Measurements from ENCODE around the gene CCDC27.

Gene CCDC27

GRCh38 chr1:3712573-3713535 lies 39.4 kb upstream of the CCDC27 start:
- in situ Hi-C loops (cut with HindIII; ENCODE audit: low sequenced_read_pairs): no loop called here
- TF ChIP-seq CTCF (IDR thresholded peaks at IDR 0.05; ENCODE audit: low read depth, low read length, missing control alignments): no peak

GRCh38 chr1:3713840-3714239 lies 38.4 kb upstream of the CCDC27 start:
- no peak for TF ChIP-seq CTCF (IDR thresholded peaks at IDR 0.05; ENCODE audit: low read depth, low read length, missing control alignments)
- DNase-seq (ENCODE audit: low read depth): no peak
- no peak overlapping the region for H3K4me3 ChIP-seq (ENCODE audit: low read depth, low read length)
- in situ Hi-C loops (cut with HindIII; ENCODE audit: low sequenced_read_pairs): no loop called here

More at GRCh38 chr1:3712573-3713535, 39.4 kb upstream of the CCDC27 start:
- no peak for DNase-seq (ENCODE audit: low read depth)
- H3K4me3 ChIP-seq (ENCODE audit: low read depth, low read length): no peak overlapping the region

- no peak for TF ChIP-seq CTCF (IDR thresholded peaks at IDR 0.05; ENCODE audit: low read depth, low read length, missing control alignments)
- no peak for DNase-seq (ENCODE audit: low read depth)
- in situ Hi-C loops (cut with HindIII; ENCODE audit: low sequenced_read_pairs): no loop called here
- H3K4me3 ChIP-seq (ENCODE audit: low read depth, low read length): no peak overlapping the region
Measured at GRCh38 chr1:3714284-3714741, 37.9 kb upstream of the CCDC27 start.

GRCh38 chr1:3714814-3715213 lies 37.4 kb upstream of the CCDC27 start:
- no peak for DNase-seq (ENCODE audit: low read depth)
- TF ChIP-seq CTCF (IDR thresholded peaks at IDR 0.05; ENCODE audit: low read depth, low read length, missing control alignments): no peak
- in situ Hi-C loops (cut with HindIII; ENCODE audit: low sequenced_read_pairs): no loop called here
- H3K4me3 ChIP-seq (ENCODE audit: low read depth, low read length): no peak overlapping the region

GRCh38 chr1:3716351-3716750 lies 35.9 kb upstream of the CCDC27 start:
- TF ChIP-seq CTCF (IDR thresholded peaks at IDR 0.05; ENCODE audit: low read depth, low read length, missing control alignments): no peak
- in situ Hi-C loops (cut with HindIII; ENCODE audit: low sequenced_read_pairs): no loop called here

GRCh38 chr1:3717041-3717714 lies 35.1 kb upstream of the CCDC27 start:
- no peak for TF ChIP-seq CTCF (IDR thresholded peaks at IDR 0.05; ENCODE audit: low read depth, low read length, missing control alignments)
- H3K4me3 ChIP-seq (ENCODE audit: low read depth, low read length): no peak overlapping the region
- in situ Hi-C loops (cut with HindIII; ENCODE audit: low sequenced_read_pairs): no loop called here
- no peak for DNase-seq (ENCODE audit: low read depth)

More at GRCh38 chr1:3716351-3716750, 35.9 kb upstream of the CCDC27 start:
- no peak for DNase-seq (ENCODE audit: low read depth)
- no peak overlapping the region for H3K4me3 ChIP-seq (ENCODE audit: low read depth, low read length)
